ENCODE measurements around the gene RITA1. TPM values are rescaled to one million over a fixed set of nuclear protein-coding genes. Genes with fewer than 3 reads are reported as not detected.

Gene RITA1
- total RNA-seq, 1 experiment from 2014 or later: 71.6 TPM

- no peak overlapping the region for H2AFZ ChIP-seq (ENCODE audit: low read length)
- POLR2A ChIA-PET (ENCODE audit: unreplicated experiment): interaction anchor here (0.7 kb wide), 2 partner anchors 18 to 55 kb away, joined by 3 to 9 read pairs; partner anchors contain the start of genes DDX54 and TPCN1
- H3K27ac ChIP-seq (ENCODE audit: low read length): peak overlapping the region; percentile 96
- H3K9me2 ChIP-seq (replicated peaks; ENCODE audit: low read length): no peaks in the 10 kb centered on the region
- H3K9me3 ChIP-seq (ENCODE audit: low read length): no peaks in the 10 kb centered on the region
- H3F3A ChIP-seq (ENCODE audit: low read length, unreplicated experiment): peaks cover 13% of the 10 kb centered on the region
- peak overlapping the region; percentile 3; the same call in 1 of the 2 replicates for H3K4me2 ChIP-seq (ENCODE audit: low read length)
- intact Hi-C loops (cut with micrococcal nuclease): no loop called here
- H3K4me1 ChIP-seq (ENCODE audit: insufficient read depth, low read length): peaks cover 52% of the 10 kb centered on the region
- H3K9ac ChIP-seq (ENCODE audit: low read length): peak overlapping the region; percentile 87
- no peak for DNase-seq
- H3K4me3 ChIP-seq (ENCODE audit: low read length): no peak overlapping the region
- H4K20me1 ChIP-seq (ENCODE audit: low read length): no peaks in the 10 kb centered on the region
- H3K27me3 ChIP-seq (ENCODE audit: low read length): no peaks in the 10 kb centered on the region
- CTCF ChIA-PET: interaction anchor here (1.1 kb wide), 1 partner anchor 247 kb away, joined by 3 read pairs; no protein-coding TSS in a partner anchor
- H3K36me3 ChIP-seq (ENCODE audit: low read depth, low read length): no peaks in the 10 kb centered on the region
- ATAC-seq: no peak
- no TSS peak for BruUV-seq (replicated peaks)
- no peak for TF ChIP-seq CTCF (conservative IDR thresholded peaks at IDR 0.05; ENCODE audit: low read depth, low read length)
- no peak for TF ChIP-seq EZH2 (IDR thresholded peaks at IDR 0.05; ENCODE audit: low read length, unreplicated experiment)
- no peak for TF ChIP-seq EZH2phosphoT487 (IDR thresholded peaks at IDR 0.05; ENCODE audit: borderline replicate concordance, low read length)
- H3K79me2 ChIP-seq (ENCODE audit: low read length): peaks cover 15% of the 10 kb centered on the region
Observed at GRCh38 chr12:113239811-113240331, 54.4 kb downstream of the RITA1 start.

- TF ChIP-seq CTCF (conservative IDR thresholded peaks at IDR 0.05; ENCODE audit: low read depth, low read length) (no peak), EZH2phosphoT487 (IDR thresholded peaks at IDR 0.05; ENCODE audit: borderline replicate concordance, low read length) (no peak), EZH2 (IDR thresholded peaks at IDR 0.05; ENCODE audit: low read length, unreplicated experiment) (no peak)
- POLR2A ChIA-PET (ENCODE audit: unreplicated experiment): interaction anchor here (0.7 kb wide), 1 partner anchor 19 kb away, joined by 9 read pairs; the partner anchor contains the start of gene TPCN1
- no peak for DNase-seq
- no peak overlapping the region for H3K4me3 ChIP-seq (ENCODE audit: low read length)
- H2AFZ ChIP-seq (ENCODE audit: low read length): no peak overlapping the region
- H4K20me1 ChIP-seq (ENCODE audit: low read length): no peaks in the 10 kb centered on the region
- H3K79me2 ChIP-seq (ENCODE audit: low read length): peaks cover 17% of the 10 kb centered on the region
- no TSS peak for BruUV-seq (replicated peaks)
- CTCF ChIA-PET: interaction anchor here (1.1 kb wide), 1 partner anchor 248 kb away, joined by 3 read pairs; no protein-coding TSS in a partner anchor
- peaks cover 13% of the 10 kb centered on the region for H3F3A ChIP-seq (ENCODE audit: low read length, unreplicated experiment)
- no peaks in the 10 kb centered on the region for H3K9me2 ChIP-seq (replicated peaks; ENCODE audit: low read length)
- H3K9me3 ChIP-seq (ENCODE audit: low read length): no peaks in the 10 kb centered on the region
- intact Hi-C loops (cut with micrococcal nuclease): no loop called here
- H3K4me2 ChIP-seq (ENCODE audit: low read length): peak overlapping the region; percentile 72; the same call in 1 of the 2 replicates
- H3K27ac ChIP-seq (ENCODE audit: low read length): peak overlapping the region; percentile 96
- H3K27me3 ChIP-seq (ENCODE audit: low read length): no peaks in the 10 kb centered on the region
- H3K4me1 ChIP-seq (ENCODE audit: insufficient read depth, low read length): peaks cover 56% of the 10 kb centered on the region
- no peaks in the 10 kb centered on the region for H3K36me3 ChIP-seq (ENCODE audit: low read depth, low read length)
- no peak for ATAC-seq
- peak overlapping the region; percentile 87 for H3K9ac ChIP-seq (ENCODE audit: low read length)
Observed at GRCh38 chr12:113240395-113240794, 54.9 kb downstream of the RITA1 start.

Measured in PC-3 (cell line).